PC-3 (cell line): ENCODE data around the gene SLAMF1.

ENCODE experiments used
- EZH2 ChIP-seq: fragments of 300-600 bp; sonication (generic); IDR thresholded peaks from one replicate; pipeline ENCODE4 v1.6.1; 2017; ENCODE audit warnings: antibody characterized with exemption, mild to moderate bottlenecking, low read length; ENCODE audit not compliant: unreplicated experiment
- EZH2phosphoT487 ChIP-seq: fragments of 300-600 bp; sonication (generic); IDR thresholded peaks from 2 replicates; pipeline ENCODE4 v1.6.1; 2018; ENCODE audit warnings: mild to moderate bottlenecking, antibody characterized with exemption, low read length, borderline replicate concordance
- TF ChIP-seq, protein P1 (sequence below): fragments of 300-600 bp; sonication (generic); conservative IDR thresholded peaks from 2 replicates; pipeline ENCODE4 v1.5.1; 2017; ENCODE audit warnings: antibody characterized with exemption, low read depth, mild to moderate bottlenecking, low read length

DNA sequence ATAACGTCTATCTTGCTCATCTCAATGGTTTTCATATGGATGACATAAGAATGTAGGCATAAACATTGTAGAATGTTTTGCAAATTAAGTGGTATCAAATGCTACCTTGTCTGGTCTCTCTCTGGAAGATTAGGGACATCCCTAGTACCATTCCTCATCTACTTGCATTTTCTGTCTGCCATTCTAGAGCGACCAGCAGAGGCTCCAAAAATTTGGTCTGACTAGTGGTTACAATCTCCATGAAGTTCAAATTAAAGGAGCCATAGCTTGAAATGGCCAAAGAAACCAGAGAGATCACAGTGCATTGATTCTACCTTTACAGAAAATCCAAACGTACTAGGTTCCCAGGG lies 68.7 kb downstream of the SLAMF1 start:
- TF ChIP-seq, protein P1, sequence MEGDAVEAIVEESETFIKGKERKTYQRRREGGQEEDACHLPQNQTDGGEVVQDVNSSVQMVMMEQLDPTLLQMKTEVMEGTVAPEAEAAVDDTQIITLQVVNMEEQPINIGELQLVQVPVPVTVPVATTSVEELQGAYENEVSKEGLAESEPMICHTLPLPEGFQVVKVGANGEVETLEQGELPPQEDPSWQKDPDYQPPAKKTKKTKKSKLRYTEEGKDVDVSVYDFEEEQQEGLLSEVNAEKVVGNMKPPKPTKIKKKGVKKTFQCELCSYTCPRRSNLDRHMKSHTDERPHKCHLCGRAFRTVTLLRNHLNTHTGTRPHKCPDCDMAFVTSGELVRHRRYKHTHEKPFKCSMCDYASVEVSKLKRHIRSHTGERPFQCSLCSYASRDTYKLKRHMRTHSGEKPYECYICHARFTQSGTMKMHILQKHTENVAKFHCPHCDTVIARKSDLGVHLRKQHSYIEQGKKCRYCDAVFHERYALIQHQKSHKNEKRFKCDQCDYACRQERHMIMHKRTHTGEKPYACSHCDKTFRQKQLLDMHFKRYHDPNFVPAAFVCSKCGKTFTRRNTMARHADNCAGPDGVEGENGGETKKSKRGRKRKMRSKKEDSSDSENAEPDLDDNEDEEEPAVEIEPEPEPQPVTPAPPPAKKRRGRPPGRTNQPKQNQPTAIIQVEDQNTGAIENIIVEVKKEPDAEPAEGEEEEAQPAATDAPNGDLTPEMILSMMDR, result no peak
- TF ChIP-seq EZH2phosphoT487, result no peak
- no peak for TF ChIP-seq EZH2
